NCI-H146 treated with DMSO at 0.1 percent for 48 hours (cell line): ENCODE results near the gene SIAH2.

Experiments
- DNase-seq: peaks from one replicate; lab custom pipeline; 2025; ENCODE audit not compliant: unreplicated experiment; lab: John Stamatoyannopoulos, UW

SIAH2 gene

DNA sequence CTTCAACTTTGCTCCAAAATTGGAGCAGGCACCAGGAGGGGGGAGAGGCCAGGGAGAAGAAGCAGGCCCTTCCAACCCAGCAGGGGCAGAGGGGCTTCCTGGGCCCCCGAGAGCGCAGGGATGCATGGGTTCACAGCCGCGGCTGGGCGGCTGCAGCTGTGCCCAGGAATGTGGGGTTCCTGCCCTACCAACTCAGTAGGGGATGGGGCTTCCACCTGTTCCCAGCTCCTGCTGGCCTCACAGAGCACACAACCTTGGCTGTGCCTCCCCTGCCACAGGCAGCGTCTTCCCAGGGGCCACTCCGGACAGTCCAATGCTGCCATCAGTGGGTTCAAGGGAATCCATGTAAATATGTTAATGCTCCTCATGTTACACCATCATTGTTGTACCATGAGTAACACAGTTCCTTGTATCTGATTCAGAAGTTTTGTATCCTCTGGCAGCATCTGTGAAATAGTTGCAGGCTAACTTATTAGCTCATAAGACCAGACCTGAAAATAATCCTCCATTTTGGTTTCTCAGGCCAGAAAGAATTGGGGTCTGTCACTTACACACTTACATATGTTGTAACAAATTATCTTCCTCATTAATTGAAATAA is 12.1 kb upstream of the SIAH2 start:
- no peak for DNase-seq

DNA sequence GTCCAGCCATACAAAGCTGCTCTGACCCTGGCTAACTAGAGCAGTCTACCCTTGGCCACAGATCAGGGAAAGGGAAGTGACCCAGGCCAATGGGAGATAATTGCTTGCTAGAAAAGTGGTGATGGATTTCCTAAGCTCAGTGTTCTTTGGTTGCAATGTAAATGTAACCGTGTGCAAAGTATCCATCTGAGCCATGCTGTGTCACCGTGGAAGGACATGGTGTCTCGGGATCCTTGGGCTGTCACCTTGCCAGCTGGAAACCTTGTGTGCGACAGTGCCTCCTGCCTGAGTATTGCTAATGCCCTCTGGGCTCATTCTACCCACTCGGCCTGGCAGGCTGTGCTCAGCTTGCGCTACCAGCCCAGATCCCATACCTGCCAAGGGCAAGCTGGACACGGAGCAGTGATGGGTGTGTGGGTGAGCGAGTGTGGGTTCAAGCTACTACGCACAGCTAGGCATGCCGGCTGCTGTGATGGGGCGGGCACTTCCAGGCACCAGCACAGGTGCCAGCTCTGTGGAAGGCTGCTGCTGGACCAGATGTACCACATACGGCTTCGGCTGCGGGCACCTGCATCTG is 10.7 kb upstream of the SIAH2 start:
- DNase-seq = no peak

- no peak for DNase-seq
These were observed 8.6 kb upstream of the SIAH2 start for GRCh38 chr3:150771600-150771999.

DNA sequence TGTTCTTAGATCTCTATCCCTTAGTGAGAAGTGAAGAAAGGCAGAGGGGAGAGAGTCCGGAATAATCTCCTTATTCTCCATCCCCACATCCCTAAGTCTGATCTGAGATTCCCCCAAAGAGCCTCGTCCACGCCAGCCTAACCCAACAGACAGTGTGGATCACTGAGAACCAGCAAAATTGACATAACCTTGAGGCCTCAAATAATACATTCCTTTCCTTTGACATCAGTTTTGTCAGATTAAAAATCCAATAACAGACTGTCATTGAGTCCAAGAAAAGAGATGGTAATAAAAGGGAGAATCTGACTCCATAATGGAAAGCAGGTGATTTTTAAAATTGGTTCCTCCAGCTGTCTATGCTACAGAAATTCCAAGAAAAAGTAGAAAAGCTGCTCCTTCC is 7.7 kb upstream of the SIAH2 start:
- no peak for DNase-seq

- no peak for DNase-seq
These were observed 3.8 kb upstream of the SIAH2 start for GRCh38 chr3:150766742-150767141.

DNA sequence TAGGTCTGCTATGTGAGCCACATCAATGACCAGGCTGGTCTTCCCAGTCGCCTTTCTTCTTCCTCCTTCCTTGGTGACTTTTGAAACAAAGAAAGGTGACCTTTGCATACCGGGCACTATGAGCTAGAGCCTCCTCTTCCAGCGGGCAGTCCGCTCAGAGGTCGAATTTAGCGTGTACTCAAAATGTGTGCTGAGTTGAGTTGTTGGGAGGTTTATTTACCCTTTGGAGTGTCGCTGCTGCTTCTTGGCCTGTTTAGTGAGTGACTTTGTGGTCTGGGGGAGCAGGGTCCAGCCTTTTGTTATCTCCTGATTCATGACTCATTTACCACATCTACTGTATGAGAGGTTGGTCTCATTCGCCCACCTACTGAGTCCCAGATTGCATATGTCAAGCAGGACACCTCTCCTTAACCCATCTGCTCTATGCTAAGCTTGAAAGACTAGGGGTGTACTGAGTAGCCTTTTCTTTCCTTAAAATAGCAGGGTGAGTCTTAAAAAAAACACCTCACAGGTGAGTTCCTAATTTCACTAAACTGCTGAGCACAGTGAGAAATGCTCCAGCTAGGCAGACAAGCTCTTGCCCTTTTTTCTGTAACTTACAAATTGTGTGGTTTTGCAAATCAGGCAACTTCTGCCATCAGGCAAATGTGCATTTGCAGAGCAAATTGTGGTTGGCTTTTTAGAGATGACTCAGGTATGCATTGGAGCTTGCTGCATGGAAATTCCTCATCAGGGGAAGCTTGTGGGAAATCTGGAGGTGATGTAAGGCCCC is 3.2 kb upstream of the SIAH2 start:
- no peak for DNase-seq

DNA sequence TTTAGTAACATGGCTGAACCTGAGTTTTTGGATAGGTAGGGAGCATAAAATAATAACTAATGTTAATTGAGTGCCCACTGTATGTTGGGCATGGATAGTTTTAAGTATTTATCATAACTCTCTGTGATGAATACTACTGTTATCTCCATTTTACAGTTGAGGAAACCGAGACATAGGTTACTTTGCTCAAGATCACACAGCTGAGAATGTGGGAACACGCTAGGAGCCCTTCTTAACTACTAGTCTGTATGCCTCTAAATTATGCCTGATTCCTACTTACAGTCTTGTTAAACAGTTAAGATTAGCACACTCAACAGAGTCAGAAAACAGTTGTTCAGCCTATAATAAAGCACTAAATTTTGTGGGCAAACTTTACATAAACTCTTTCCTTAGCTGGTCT is 2.0 kb upstream of the SIAH2 start:
- no peak for DNase-seq

- DNase-seq = no peak
These were observed 1.6 kb upstream of the SIAH2 start for GRCh38 chr3:150764566-150764965.

GRCh38 chr3:150763841-150764483 is 993 bp upstream of the SIAH2 start:
- DNase-seq = peak; percentile 74

DNA sequence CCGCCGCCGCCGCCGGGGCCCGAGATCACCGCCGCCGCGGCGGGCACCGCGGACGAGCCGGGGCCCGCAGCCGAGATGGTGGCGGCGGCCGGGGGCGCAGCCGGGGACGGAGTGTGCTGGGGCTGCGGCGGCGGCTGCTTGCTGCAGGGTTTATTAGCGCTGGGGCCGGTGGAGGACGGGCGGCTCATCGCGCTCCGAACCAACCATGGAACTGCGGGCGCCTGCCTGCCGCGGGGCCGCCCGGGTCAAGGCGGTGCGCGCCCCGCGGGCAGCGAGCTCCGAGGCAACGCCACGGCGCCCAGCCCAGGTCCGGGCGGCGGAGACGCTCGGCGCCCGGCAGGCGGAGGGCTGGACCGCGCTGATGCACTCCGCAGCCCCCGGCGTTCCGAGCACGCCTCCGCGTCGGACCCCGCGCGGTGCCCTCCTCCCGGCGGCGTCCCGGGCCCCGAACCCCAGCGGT is 277 bp downstream of the SIAH2 start:
- DNase-seq = no peak

DNA sequence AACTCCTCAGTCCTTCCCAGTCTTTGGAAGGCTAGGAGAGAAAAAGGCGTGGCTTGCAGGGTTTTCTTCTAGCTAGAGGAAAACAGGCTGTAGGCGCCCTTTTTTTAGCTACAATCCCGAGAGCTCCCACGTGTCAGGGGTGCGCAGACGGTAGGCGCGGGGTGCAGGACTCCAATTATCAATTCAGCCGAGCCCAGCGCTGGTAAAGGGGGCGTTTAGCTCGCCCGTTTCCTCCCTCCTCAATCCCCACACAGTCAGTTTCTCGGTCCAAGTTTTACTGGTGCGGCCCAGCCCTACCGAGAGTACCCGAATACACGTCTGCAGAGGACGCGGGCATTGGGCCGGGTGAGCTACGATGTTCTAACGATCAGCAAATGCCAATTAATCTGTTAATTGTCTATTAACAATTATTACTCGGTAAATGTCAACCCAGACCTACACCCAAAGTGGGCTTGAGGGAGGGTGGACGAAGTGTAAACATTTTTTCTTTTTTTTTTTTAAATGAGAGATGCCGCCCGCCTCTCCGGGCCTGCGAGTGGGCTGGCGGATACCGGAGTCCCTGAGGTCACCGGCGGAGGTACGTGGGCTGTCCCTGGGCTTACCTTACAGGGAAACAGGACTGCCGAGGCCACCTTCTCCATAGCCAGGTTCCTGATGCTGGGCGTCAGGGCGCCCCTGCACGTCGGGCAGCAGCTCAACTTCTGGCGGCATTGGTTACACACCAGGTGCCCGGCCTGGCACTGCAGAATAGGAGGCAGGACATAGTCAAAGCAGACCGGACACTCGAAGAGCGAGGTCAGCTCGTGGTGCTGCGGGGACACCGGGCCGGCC is 923 bp downstream of the SIAH2 start:
- DNase-seq = peak; percentile 61

DNA sequence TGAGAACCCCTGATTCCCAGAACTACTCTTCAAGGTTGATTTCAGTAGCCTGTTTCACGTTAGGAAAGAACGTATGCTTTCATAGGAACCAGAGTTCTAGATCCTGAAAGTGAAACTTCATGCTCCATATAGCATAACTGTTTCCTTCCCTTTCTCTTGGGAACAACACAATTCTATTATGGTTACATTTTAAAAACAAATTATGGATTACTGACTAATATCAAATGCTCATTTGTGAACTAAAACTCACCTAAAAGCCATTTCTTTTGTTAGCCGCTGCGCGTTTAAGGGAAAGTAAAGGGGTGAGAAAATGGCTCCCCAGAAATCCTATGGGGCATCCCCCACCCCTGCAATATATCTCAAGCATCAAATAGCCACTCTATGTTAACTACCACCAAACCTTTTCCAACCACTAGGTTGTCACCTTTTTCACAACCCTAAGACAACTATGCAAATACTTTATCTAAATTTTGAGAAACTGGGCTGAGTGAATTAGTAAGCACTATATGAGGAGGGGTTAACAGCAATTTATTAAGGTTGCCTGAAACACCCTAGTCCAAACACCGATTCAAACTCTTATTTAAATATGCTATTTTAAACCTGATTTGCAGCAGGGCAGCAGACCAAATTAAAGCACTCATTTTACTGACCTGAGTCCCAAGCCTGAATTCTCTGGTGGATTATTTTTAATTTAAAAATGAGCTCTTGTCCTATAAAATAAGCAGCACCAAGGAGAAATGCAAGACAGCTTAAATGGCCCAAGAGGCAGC is 2.4 kb downstream of the SIAH2 start:
- no peak for DNase-seq

DNA sequence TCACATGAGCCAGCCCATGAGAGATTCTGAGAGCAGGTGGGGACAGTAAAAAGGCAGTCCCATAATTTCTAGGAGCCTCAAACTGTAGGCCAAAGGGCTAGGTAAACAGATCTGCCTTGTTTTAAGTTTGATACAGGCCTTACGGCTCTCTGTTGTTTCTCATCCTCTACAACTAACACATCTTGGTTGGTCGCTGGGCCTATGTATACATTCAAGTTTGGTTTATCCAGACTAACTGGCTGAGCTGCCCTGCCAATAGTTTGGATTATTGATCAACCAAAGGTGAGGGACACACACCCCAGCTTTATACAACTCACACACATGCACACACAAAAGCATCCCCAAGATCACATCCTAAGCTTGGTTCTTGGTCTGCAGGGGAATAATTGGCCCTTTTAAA is 3.0 kb downstream of the SIAH2 start:
- no peak for DNase-seq

DNA sequence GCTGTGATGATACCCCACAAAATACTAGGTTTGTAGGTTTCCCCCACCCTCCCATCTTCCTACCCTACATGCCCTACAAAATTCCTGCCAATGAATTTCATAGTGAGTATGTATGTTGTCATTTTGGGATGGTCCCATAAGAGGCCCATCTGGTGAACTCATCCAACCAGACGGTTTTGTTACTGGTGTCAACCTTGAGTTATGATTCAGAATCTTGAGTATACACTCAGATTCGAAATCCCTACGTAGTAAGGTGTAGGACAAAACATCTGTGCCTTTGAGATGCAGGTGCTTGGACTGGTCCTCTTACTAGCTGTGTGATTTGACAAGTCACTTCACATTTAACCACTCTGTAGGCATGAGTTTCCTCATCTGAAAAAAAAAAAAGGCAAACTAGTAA is 3.6 kb downstream of the SIAH2 start:
- DNase-seq = no peak

GRCh38 chr3:150757768-150758167 is 5.2 kb downstream of the SIAH2 start:
- no peak for DNase-seq

- DNase-seq = no peak
These were observed 5.6 kb downstream of the SIAH2 start for GRCh38 chr3:150757364-150757763.

DNA sequence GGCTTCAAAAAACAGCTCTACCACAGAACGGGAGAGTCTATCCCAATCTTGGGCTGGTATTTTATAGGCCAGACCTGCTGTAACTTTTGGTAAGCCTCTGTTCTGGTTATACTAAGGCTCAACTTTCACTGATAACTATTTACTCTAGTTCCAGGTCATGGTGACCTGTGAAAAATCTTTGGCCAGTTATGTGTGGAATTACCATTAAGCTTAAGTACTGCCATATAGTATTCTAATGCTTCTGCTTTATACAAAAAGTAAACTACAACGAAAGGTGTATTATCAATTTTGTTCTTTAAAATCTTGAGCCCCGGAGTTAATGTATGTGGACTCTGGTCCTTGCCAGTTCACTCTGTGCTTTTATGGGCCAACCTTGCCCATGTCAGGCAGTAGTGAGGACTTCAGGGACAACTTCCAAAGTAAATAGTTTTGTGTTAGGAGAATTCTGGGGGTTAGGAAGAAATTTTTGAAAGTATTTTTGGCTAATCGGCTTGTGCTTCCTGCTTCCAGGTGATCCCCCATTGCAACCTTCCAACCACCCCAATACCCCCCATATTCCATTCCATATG is 6.4 kb downstream of the SIAH2 start:
- no peak for DNase-seq

DNA sequence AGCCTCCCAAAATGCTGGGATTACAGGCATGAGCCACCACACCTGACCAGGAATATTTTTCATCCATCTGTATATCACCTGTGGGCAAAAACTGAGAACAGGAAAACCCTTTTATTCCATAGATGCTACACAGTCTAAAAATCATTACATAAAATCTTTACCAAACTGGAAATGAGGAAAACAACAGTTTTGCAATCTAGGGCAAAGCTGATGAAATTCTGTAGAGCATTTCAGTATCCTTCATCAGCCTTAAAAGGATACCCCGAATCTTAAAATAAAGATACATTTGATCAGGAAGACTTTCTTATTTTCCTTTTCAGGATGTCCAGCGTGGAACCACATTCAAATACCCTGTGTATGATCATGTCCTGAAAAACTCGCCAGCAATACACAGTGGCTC is 7.1 kb downstream of the SIAH2 start:
- no peak for DNase-seq

- no peak for DNase-seq
These were observed 8.1 kb downstream of the SIAH2 start for GRCh38 chr3:150754896-150755295.

GRCh38 chr3:150751781-150752263 is 11.1 kb downstream of the SIAH2 start:
- no peak for DNase-seq
